HG03439 (cell line): Measurements from ENCODE around the gene PHF3.

Experiments used
- ATAC-seq: cut with Tn5 transposase; IDR thresholded peaks from one replicate; pipeline ENCODE4 v1.9.1; 2021; ENCODE audit warnings: mild to moderate bottlenecking, moderate library complexity; ENCODE audit not compliant: unreplicated experiment

PHF3 gene

GRCh38 chr6:63640062-63640461 lies 4.5 kb downstream of the PHF3 start:
- no peak for ATAC-seq

GRCh38 chr6:63643862-63644261 lies 8.3 kb downstream of the PHF3 start:
- ATAC-seq: no peak

- no peak for ATAC-seq
Observed at GRCh38 chr6:63644668-63645326, 9.2 kb downstream of the PHF3 start.

- no peak for ATAC-seq
Observed at GRCh38 chr6:63649269-63649668, 13.7 kb downstream of the PHF3 start.

- no peak for ATAC-seq
Observed at GRCh38 chr6:63649847-63650265, 14.3 kb downstream of the PHF3 start.

GRCh38 chr6:63652980-63653379 lies 17.4 kb downstream of the PHF3 start:
- no peak for ATAC-seq

GRCh38 chr6:63660757-63661156 lies 25.2 kb downstream of the PHF3 start:
- ATAC-seq: no peak

- ATAC-seq: no peak
Observed at GRCh38 chr6:63661769-63662168, 26.2 kb downstream of the PHF3 start.

GRCh38 chr6:63663147-63663955 lies 27.7 kb downstream of the PHF3 start:
- no peak for ATAC-seq

- no peak for ATAC-seq
Observed at GRCh38 chr6:63663956-63664281, 28.3 kb downstream of the PHF3 start.

GRCh38 chr6:63671098-63671754 lies 35.6 kb downstream of the PHF3 start:
- ATAC-seq: no peak

- ATAC-seq: no peak
Observed at GRCh38 chr6:63672582-63673129, 37.1 kb downstream of the PHF3 start.

- no peak for ATAC-seq
Observed at GRCh38 chr6:63673692-63674091, 38.1 kb downstream of the PHF3 start.

GRCh38 chr6:63674635-63675034 lies 39.0 kb downstream of the PHF3 start:
- ATAC-seq: no peak

GRCh38 chr6:63675138-63675537 lies 39.5 kb downstream of the PHF3 start:
- ATAC-seq: no peak

- no peak for ATAC-seq
Observed at GRCh38 chr6:63676412-63677114, 41.0 kb downstream of the PHF3 start.

GRCh38 chr6:63677282-63677681 lies 41.7 kb downstream of the PHF3 start:
- no peak for ATAC-seq

GRCh38 chr6:63683071-63683603 lies 47.5 kb downstream of the PHF3 start:
- no peak for ATAC-seq

- peak; percentile 68 for ATAC-seq
Observed at GRCh38 chr6:63685446-63686379, 50.1 kb downstream of the PHF3 start.

GRCh38 chr6:63689421-63689820 lies 53.8 kb downstream of the PHF3 start:
- no peak for ATAC-seq
